Measurements from ENCODE around the gene MRPL40.

- TF ChIP-seq POLR2AphosphoS5 (IDR thresholded peaks at IDR 0.05) = no peak
- no peak for TF ChIP-seq EP300 (IDR thresholded peaks at IDR 0.05)
- no peak for TF ChIP-seq POLR2A (IDR thresholded peaks at IDR 0.05; ENCODE audit: low read depth)
These were observed 16.5 kb downstream of the MRPL40 start for GRCh38 chr22:19448739-19449421.
